ENCODE results near the gene SH3TC2. TPM values are rescaled to one million over a fixed set of nuclear protein-coding genes. Genes with fewer than 3 reads are reported as not detected.

Gene SH3TC2
- total RNA-seq, 4 donors from 2014 or later = 0.10 to 0.41 (median 0.20) TPM; not detected in 1

GRCh38 chr5:148990817-148991216, 72.0 kb downstream of the SH3TC2 start:
- no peak overlapping the region for H3K4me3 ChIP-seq
- H3K27me3 ChIP-seq = no peaks in the 10 kb centered on the region
- DNase-seq (no peak), ATAC-seq (no peak)
- no peaks in the 10 kb centered on the region for H3K36me3 ChIP-seq
- in situ Hi-C loops (cut with MboI; ENCODE audit: low sequenced_read_pairs in 4 of 4) (loop anchor here in 2 of 4 donors (10.0 kb wide), 2 partner anchors 166 to 256 kb away; partner anchors contain the start of gene ADRB2 (in 1 of the 2)), intact Hi-C loops (cut with DNase I; ENCODE audit: low total_unique reads) (no loop called here)
- H3K9me3 ChIP-seq = no peaks in the 10 kb centered on the region
- peaks cover 15 to 16% of the 10 kb centered on the region in 2 donors for H3K4me1 ChIP-seq
- no peak for TF ChIP-seq POLR2A (IDR thresholded peaks at IDR 0.05)
- TF ChIP-seq, protein P1, sequence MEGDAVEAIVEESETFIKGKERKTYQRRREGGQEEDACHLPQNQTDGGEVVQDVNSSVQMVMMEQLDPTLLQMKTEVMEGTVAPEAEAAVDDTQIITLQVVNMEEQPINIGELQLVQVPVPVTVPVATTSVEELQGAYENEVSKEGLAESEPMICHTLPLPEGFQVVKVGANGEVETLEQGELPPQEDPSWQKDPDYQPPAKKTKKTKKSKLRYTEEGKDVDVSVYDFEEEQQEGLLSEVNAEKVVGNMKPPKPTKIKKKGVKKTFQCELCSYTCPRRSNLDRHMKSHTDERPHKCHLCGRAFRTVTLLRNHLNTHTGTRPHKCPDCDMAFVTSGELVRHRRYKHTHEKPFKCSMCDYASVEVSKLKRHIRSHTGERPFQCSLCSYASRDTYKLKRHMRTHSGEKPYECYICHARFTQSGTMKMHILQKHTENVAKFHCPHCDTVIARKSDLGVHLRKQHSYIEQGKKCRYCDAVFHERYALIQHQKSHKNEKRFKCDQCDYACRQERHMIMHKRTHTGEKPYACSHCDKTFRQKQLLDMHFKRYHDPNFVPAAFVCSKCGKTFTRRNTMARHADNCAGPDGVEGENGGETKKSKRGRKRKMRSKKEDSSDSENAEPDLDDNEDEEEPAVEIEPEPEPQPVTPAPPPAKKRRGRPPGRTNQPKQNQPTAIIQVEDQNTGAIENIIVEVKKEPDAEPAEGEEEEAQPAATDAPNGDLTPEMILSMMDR (IDR thresholded peaks at IDR 0.05 in 4 of 5, conservative IDR thresholded peaks at IDR 0.05 in 1 of 5) = no peak
- no peak overlapping the region for H3K27ac ChIP-seq

DNA sequence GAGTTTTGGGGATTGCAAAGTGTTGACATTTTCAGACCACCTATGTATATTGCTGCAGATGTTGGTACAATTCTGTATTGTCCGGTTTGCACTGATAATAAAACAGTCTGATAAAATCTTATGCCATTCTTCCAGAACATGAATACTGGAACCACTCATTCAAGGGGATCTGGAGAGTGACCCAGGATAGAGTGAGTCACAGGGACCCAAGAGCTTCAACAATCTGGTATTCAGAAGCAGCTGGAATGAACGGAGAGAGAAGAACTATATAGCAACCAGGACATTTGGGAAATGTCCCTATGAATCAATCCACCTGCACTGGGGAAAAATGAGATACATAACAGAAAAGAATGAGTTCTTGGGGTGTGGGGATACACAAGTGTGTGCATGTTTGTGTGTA, 73.3 kb downstream of the SH3TC2 start:
- intact Hi-C loops (cut with DNase I; ENCODE audit: low total_unique reads) = no loop called here
- H3K27ac ChIP-seq = no peak overlapping the region
- H3K36me3 ChIP-seq = no peaks in the 10 kb centered on the region
- no peaks in the 10 kb centered on the region for H3K9me3 ChIP-seq
- in situ Hi-C loops (cut with MboI; ENCODE audit: low sequenced_read_pairs in 4 of 4) = no loop called here
- TF ChIP-seq, protein P1 (IDR thresholded peaks at IDR 0.05 in 4 of 5, conservative IDR thresholded peaks at IDR 0.05 in 1 of 5) = no peak
- TF ChIP-seq POLR2A (IDR thresholded peaks at IDR 0.05) = no peak
- H3K27me3 ChIP-seq = no peaks in the 10 kb centered on the region
- H3K4me3 ChIP-seq = no peak overlapping the region
- ATAC-seq (no peak), DNase-seq (no peak)
- H3K4me1 ChIP-seq = peaks cover 12 to 14% of the 10 kb centered on the region in 2 donors

GRCh38 chr5:148988328-148988727, 74.5 kb downstream of the SH3TC2 start:
- Histone ChIP-seq H3K4me3 (no peak overlapping the region), H3K36me3 (no peaks in the 10 kb centered on the region), H3K4me1 (peaks cover 12 to 14% of the 10 kb centered on the region in 2 donors), H3K27ac (peak overlapping the region; percentile 5 to 65 (median 38)), H3K27me3 (no peaks in the 10 kb centered on the region), H3K9me3 (no peaks in the 10 kb centered on the region)
- TF ChIP-seq, protein P1 (IDR thresholded peaks at IDR 0.05 in 4 of 5, conservative IDR thresholded peaks at IDR 0.05 in 1 of 5) = no peak
- TF ChIP-seq POLR2A (IDR thresholded peaks at IDR 0.05) = no peak
- intact Hi-C loops (cut with DNase I; ENCODE audit: low total_unique reads) (no loop called here), in situ Hi-C loops (cut with MboI; ENCODE audit: low sequenced_read_pairs in 4 of 4) (no loop called here)
- peak; percentile 34 to 63 for DNase-seq
- peak; percentile 77 to 83 for ATAC-seq

DNA sequence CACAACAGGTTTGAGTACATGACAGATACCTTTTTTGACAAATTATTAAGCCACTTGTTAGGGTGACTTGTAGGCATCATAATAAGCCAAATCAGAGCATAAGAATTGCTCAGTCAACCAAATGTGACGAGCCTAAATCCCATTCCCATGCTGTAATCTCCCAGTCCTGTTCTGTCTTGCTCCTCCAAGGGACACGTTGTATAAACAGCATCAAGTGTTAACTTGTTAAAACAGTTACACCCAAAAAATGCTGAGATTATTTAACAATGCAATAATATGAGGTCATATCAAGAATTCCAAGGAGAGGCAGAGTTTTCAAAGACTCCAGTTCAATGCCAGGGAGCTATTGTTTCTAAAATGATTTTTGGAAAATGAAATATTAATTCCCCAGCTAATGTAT, 76.2 kb downstream of the SH3TC2 start:
- no peaks in the 10 kb centered on the region for H3K36me3 ChIP-seq
- TF ChIP-seq POLR2A (IDR thresholded peaks at IDR 0.05) = no peak
- TF ChIP-seq, protein P1 (IDR thresholded peaks at IDR 0.05 in 4 of 5, conservative IDR thresholded peaks at IDR 0.05 in 1 of 5) = no peak
- peaks cover 17% of the 10 kb centered on the region in 2 donors for H3K4me1 ChIP-seq
- no peaks in the 10 kb centered on the region for H3K9me3 ChIP-seq
- in situ Hi-C loops (cut with MboI; ENCODE audit: low sequenced_read_pairs in 4 of 4) = no loop called here
- H3K4me3 ChIP-seq = no peak overlapping the region
- ATAC-seq (no peak), DNase-seq (no peak)
- no peak overlapping the region for H3K27ac ChIP-seq
- intact Hi-C loops (cut with DNase I; ENCODE audit: low total_unique reads) = no loop called here
- H3K27me3 ChIP-seq = no peaks in the 10 kb centered on the region

GRCh38 chr5:148984345-148984744, 78.5 kb downstream of the SH3TC2 start:
- DNase-seq (no peak), ATAC-seq (no peak)
- in situ Hi-C loops (cut with MboI; ENCODE audit: low sequenced_read_pairs in 4 of 4) = no loop called here
- TF ChIP-seq POLR2A (IDR thresholded peaks at IDR 0.05) = no peak
- TF ChIP-seq, protein P1 (IDR thresholded peaks at IDR 0.05 in 4 of 5, conservative IDR thresholded peaks at IDR 0.05 in 1 of 5) = no peak
- no peaks in the 10 kb centered on the region for H3K9me3 ChIP-seq
- no peak overlapping the region for H3K27ac ChIP-seq
- intact Hi-C loops (cut with DNase I; ENCODE audit: low total_unique reads) = no loop called here
- H3K4me1 ChIP-seq = peaks cover 38% of the 10 kb centered on the region in 2 donors
- H3K36me3 ChIP-seq = no peaks in the 10 kb centered on the region
- no peak overlapping the region for H3K4me3 ChIP-seq
- no peaks in the 10 kb centered on the region for H3K27me3 ChIP-seq
